K562 (cell line): Measurements from ENCODE around the gene MYO6. TPM values are rescaled to one million over a fixed set of nuclear protein-coding genes. Genes with fewer than 3 reads are reported as not detected.
A peak's percentile ranks its signal among the peaks of the same experiment; 100 is the strongest.

Source experiments
- ATAC-seq: fragments of 200-7000 bp; cut with Tn5 transposase; 3 replicates; pipeline ENCODE4 v1.9.1; 2020; ENCODE audit warnings: moderate library complexity
- BruUV-seq: library from RNA; stranded (reverse); fragments of 400-500 nt; replicated peaks from 2 replicates; lab custom pipeline; 2021; lab: Mats Ljungman, UMichigan
- CTCF ChIA-PET: fragments of 300-600 bp; formaldehyde crosslinking; extraction: SDS; loops from one replicate; lab custom pipeline; 2021; ENCODE audit warnings: low intra/inter-chr PET ratio; lab: Yijun Ruan, JAX
- POLR2A ChIA-PET: fragments of 300-600, 350-650 bp; sonication (Branson Sonifier 250); formaldehyde crosslinking; extraction: SDS; loops from one replicate; lab custom pipeline; 2021; ENCODE audit warnings: antibody characterized with exemption, inconsistent platforms; lab: Yijun Ruan, JAX
- DNase-seq, 4 experiments: peaks; one replicate each; pipeline versions ENCODE4 v3.0.0 to v3.0.0-alpha.2; 2011 to 2018; ENCODE audit warnings: low spot score in 3 of 4, mixed read lengths in 3 of 4; ENCODE audit errors: extremely low read depth in 1 of 4
- FAIRE-seq: peaks from 2 replicates; lab custom pipeline; 2011; peaks lifted over from hg19 to GRCh38; lab: Jason Lieb, UNC
- H2AFZ ChIP-seq: 2 replicates; pipeline ENCODE4 v1.6.0; 2011; ENCODE audit warnings: low read depth, low read length, control low read depth, inconsistent platforms
- H3K27ac ChIP-seq: fragments of 200-600 bp; 3 replicates; pipeline ENCODE4 v1.8.0; 2011; ENCODE audit warnings: low read depth, mild to moderate bottlenecking, control low read depth, inconsistent platforms, low read length, moderate library complexity, mixed read lengths; ENCODE audit errors: extremely low read depth
- H3K27me3 ChIP-seq, 2 experiments: fragments of 300-600 bp in 1 of 2; 2 replicates in 1 of 2; 3 replicates in 1 of 2; pipeline versions ENCODE4 v1.6.0 to v1.8.0; 2011; ENCODE audit warnings: inconsistent platforms in 2 of 2, low read length in 2 of 2, mild to moderate bottlenecking in 1 of 2, mixed read lengths in 1 of 2, moderate library complexity in 1 of 2; ENCODE audit not compliant: control insufficient read depth in 2 of 2, insufficient read depth in 2 of 2
- H3K36me3 ChIP-seq: fragments of 300-600 bp; 3 replicates; pipeline ENCODE4 v1.8.0; 2011; ENCODE audit warnings: mild to moderate bottlenecking, low read length, inconsistent platforms; ENCODE audit not compliant: control insufficient read depth, insufficient read depth
- H3K4me1 ChIP-seq, 2 experiments: fragments of 200-600 bp in 1 of 2; replicated peaks in 1 of 2; 2 replicates in 1 of 2; 3 replicates in 1 of 2; pipeline versions ENCODE4 v1.5.1 to v1.8.0; 2011; ENCODE audit warnings: inconsistent platforms in 2 of 2, low read length in 2 of 2, mild to moderate bottlenecking in 1 of 2, mixed read lengths in 1 of 2, moderate library complexity in 1 of 2; ENCODE audit not compliant: control insufficient read depth in 2 of 2, insufficient read depth in 2 of 2
- H3K4me2 ChIP-seq: 2 replicates; pipeline ENCODE4 v1.6.1; 2011; ENCODE audit warnings: low read length, control low read depth, inconsistent platforms, mixed read lengths; ENCODE audit not compliant: insufficient read depth
- H3K4me3 ChIP-seq: fragments of 200-600 bp; sonication (generic), shearing (Covaris generic); 2 replicates; pipeline ENCODE4 v1.5.1; 2016; ENCODE audit warnings: control low read depth, inconsistent platforms
- H3K79me2 ChIP-seq: fragments of 200-600 bp; 3 replicates; pipeline ENCODE4 v1.8.0; 2011; ENCODE audit warnings: low read length, inconsistent platforms; ENCODE audit not compliant: control insufficient read depth, insufficient read depth
- H3K9ac ChIP-seq, 2 experiments: 2 replicates each; pipeline versions ENCODE4 v1.6.0 to v1.6.1; 2011; ENCODE audit warnings: low read depth in 2 of 2, low read length in 2 of 2, control low read depth in 1 of 2, inconsistent platforms in 1 of 2, mild to moderate bottlenecking in 1 of 2, mixed read lengths in 1 of 2; ENCODE audit not compliant: insufficient read depth in 1 of 2
- H3K9me1 ChIP-seq: one replicate; pipeline ENCODE4 v1.6.0; 2011; ENCODE audit warnings: inconsistent platforms, mild to moderate bottlenecking, low read length, moderate library complexity; ENCODE audit not compliant: control insufficient read depth, insufficient read depth
- H3K9me3 ChIP-seq: replicated peaks from 2 replicates; pipeline ENCODE4 v1.5.1; 2011; ENCODE audit warnings: low read depth, low read length, inconsistent platforms; ENCODE audit not compliant: control insufficient read depth, insufficient read depth
- H4K20me1 ChIP-seq: replicated peaks from 2 replicates; pipeline ENCODE4 v1.6.1; 2011; ENCODE audit warnings: low read length, inconsistent platforms, mixed read lengths; ENCODE audit not compliant: control insufficient read depth, insufficient read depth
- CBFA2T2 ChIP-seq: fragments of 450-650 bp; conservative IDR thresholded peaks from 2 replicates; pipeline ENCODE4 v1.6.1; 2017; ENCODE audit warnings: mild to moderate bottlenecking
- CCAR2 ChIP-seq: fragments of 200-400 bp; formaldehyde crosslinking; IDR thresholded peaks from 2 replicates; pipeline ENCODE4 v1.6.1; 2017; ENCODE audit warnings: mild to moderate bottlenecking, low read depth, low read length
- CCNT2 ChIP-seq: IDR thresholded peaks from 2 replicates; pipeline ENCODE4 v1.6.1; 2011; ENCODE audit warnings: borderline replicate concordance, low read depth, mild to moderate bottlenecking, moderate library complexity, mixed read lengths, low read length; ENCODE audit not compliant: insufficient read length; ENCODE audit errors: extremely low read depth
- CREB3 ChIP-seq: fragments of 450-650 bp; conservative IDR thresholded peaks from 2 replicates; pipeline ENCODE4 v1.6.1; 2016; ENCODE audit warnings: missing genetic modification characterization, low read depth, mild to moderate bottlenecking, missing compliant biosample characterization, moderate library complexity
- MCM2 ChIP-seq: fragments of 450-650 bp; IDR thresholded peaks from 2 replicates; pipeline ENCODE4 v1.6.1; 2017; ENCODE audit warnings: low read depth, mild to moderate bottlenecking
- MNT ChIP-seq, 2 experiments: fragments of 450-650 bp; conservative IDR thresholded peaks; 2 replicates each; pipeline ENCODE4 v1.6.1; 2017; ENCODE audit warnings: mild to moderate bottlenecking in 2 of 2, moderate library complexity in 2 of 2
- RAD21 ChIP-seq, 2 experiments: fragments of 250-450 bp in 1 of 2; fragments of 450-650 bp in 1 of 2; sonication (Bioruptor Pico) in 1 of 2; formaldehyde crosslinking in 1 of 2; IDR thresholded peaks in 1 of 2; conservative IDR thresholded peaks in 1 of 2; 2 replicates each; pipeline versions ENCODE4 v1.4.0 to v1.8.0; 2020 to 2022; ENCODE audit warnings: mild to moderate bottlenecking in 2 of 2, moderate library complexity in 1 of 2
- RBM15 ChIP-seq: fragments of 200-400 bp; formaldehyde crosslinking; IDR thresholded peaks from 2 replicates; pipeline ENCODE4 v1.6.1; 2018; ENCODE audit warnings: mild to moderate bottlenecking, low read length, moderate library complexity; ENCODE audit not compliant: insufficient read depth
- RFX5 ChIP-seq: IDR thresholded peaks from 2 replicates; pipeline ENCODE4 v1.6.1; 2011; ENCODE audit warnings: low read depth, mild to moderate bottlenecking, improper control_type of control experiment, low read length
- TEAD2 ChIP-seq: fragments of 450-650 bp; IDR thresholded peaks from 2 replicates; pipeline ENCODE4 v1.6.1; 2016; ENCODE audit warnings: missing genetic modification characterization, control low read depth, missing compliant biosample characterization
- XRCC3 ChIP-seq: fragments of 450-650 bp; IDR thresholded peaks from 2 replicates; pipeline ENCODE4 v1.6.1; 2017; ENCODE audit warnings: mild to moderate bottlenecking, moderate library complexity
- ZNF695 ChIP-seq: fragments of 450-650 bp; formaldehyde crosslinking; IDR thresholded peaks from 2 replicates; pipeline ENCODE4 v1.4.0; 2020; ENCODE audit warnings: mild to moderate bottlenecking, moderate library complexity
- WGBS: fragments of 100-300 bp; shearing (Covaris generic); methylation state at CpG from one replicate; pipeline ENCODE4 v1.1.6; 2016; ENCODE audit warnings: low coverage, mixed read lengths; ENCODE audit not compliant: insufficient coverage; ENCODE audit errors: missing lambda C conversion rate; 5-methylcytosine and 5-hydroxymethylcytosine counted together
- in situ Hi-C: fragments of 300-500 bp; cut with MboI; formaldehyde crosslinking; loops from 4 replicates; pipeline ENCODE4 v1.15.0; 2018; ENCODE audit warnings: inconsistent platforms, mixed read lengths
- intact Hi-C: fragments of 100-400 bp; cut with micrococcal nuclease; formaldehyde crosslinking; loops from 2 replicates; pipeline ENCODE4 v1.14.2; 2022
- polyA plus RNA-seq, 8 experiments: library from polyadenylated mRNA; depleted of rRNA in 4 of 8; stranded (reverse) in 5 of 8; unstranded in 3 of 8; fragments of >200 nt; fragmentation: Nextera tagmentation in 2 of 8; fragmentation: Illumina TruSeq in 1 of 8; extraction: Ambion mirVana in 2 of 8; extraction: Trizol in 1 of 8; gene quantifications; 2 replicates each; pipeline versions ENCODE4 v1.2.1 to v1.2.3, GENCODE V29; 2011 to 2014; ENCODE audit warnings: inconsistent platforms in 1 of 8, missing spikeins in 1 of 8
- total RNA-seq, 7 experiments: library from RNA; depleted of rRNA in 6 of 7; stranded (reverse); fragments of >200 nt in 6 of 7; fragmentation: Illumina TruSeq in 2 of 7; extraction: Trizol in 2 of 7; gene quantifications; 2 replicates each; pipeline versions ENCODE4 v1.2.1 to v1.2.3, GENCODE V29; 2011 to 2021; ENCODE audit warnings: low replicate concordance in 1 of 7
- TF ChIP-seq, protein P1 (sequence below), 3 experiments: IDR thresholded peaks in 2 of 3; conservative IDR thresholded peaks in 1 of 3; 2 replicates each; pipeline ENCODE4 v1.5.1; 2011 to 2012; ENCODE audit warnings: low read length in 3 of 3, mild to moderate bottlenecking in 3 of 3, control low read depth in 2 of 3, improper control_type of control experiment in 1 of 3, inconsistent platforms in 1 of 3, low read depth in 1 of 3, mixed read lengths in 1 of 3, moderate library complexity in 1 of 3; ENCODE audit not compliant: insufficient read depth in 2 of 3
- TF ChIP-seq, protein P2 (sequence below): fragments of 250-450 bp; sonication (Bioruptor Pico); IDR thresholded peaks from 2 replicates; pipeline ENCODE4 v1.8.0; 2022; ENCODE audit warnings: moderate library complexity, mild to moderate bottlenecking, inconsistent platforms

MYO6 gene
- total and polyA plus RNA-seq, 9 of the 15 experiments (the other 6 are each of a cell fraction or from before 2014, with no cell fraction given), result 1.3 to 5.5 (median 2.7) TPM

- in situ Hi-C loops (loop anchor here (25.0 kb wide), 1 partner anchor 1527 kb away; the partner anchor contains the start of gene HTR1B), intact Hi-C loops (loop anchor here (2.0 to 10.0 kb wide), 4 partner anchors 42 to 1522 kb away; no protein-coding TSS in a partner anchor)
- Histone ChIP-seq H3K4me2 (no peak overlapping the region; the same call in 1 of the 2 replicates), H3K9me3 (no peaks in the 10 kb centered on the region), H3K36me3 (no peaks in the 10 kb centered on the region), H3K27me3 (no peaks in the 10 kb centered on the region), H4K20me1 (no peaks in the 10 kb centered on the region), H2AFZ (no peak overlapping the region), H3K4me3 (no peak overlapping the region), H3K4me1 (peaks cover 0 to 6% of the 10 kb centered on the region in 2 experiments; a peak in 2 of 5 replicates), H3K9ac (peak overlapping the region in 1 of 2 experiments; percentile 45; a peak in 1 of 4 replicates), H3K27ac (no peak overlapping the region), H3K9me1 (no peaks in the 10 kb centered on the region), H3K79me2 (no peaks in the 10 kb centered on the region)
- peak; percentile 38 to 67 (median 56) for DNase-seq
- ChIA-PET CTCF (interaction anchor here (0.6 kb wide), 1 partner anchor 473 kb away, joined by 4 read pairs; no protein-coding TSS in a partner anchor), POLR2A (no interaction called here)
- peak; percentile 90 for ATAC-seq
- 9% methylated on average over 32 of the region's 32 CpGs for WGBS
- BruUV-seq, result no TSS peak
- peak; percentile 82 for FAIRE-seq
- TF ChIP-seq ZNF695 (CRISPR knock-in tag) (no peak), RAD21 (CRISPR knock-in tag; conservative IDR thresholded peaks at IDR 0.05 in 1 of 2, IDR thresholded peaks at IDR 0.05 in 1 of 2) (peak; percentile 61 to 74), RBM15 (no peak), CCNT2 (no peak), CBFA2T2 (no peak), CREB3 (tag) (no peak), MCM2 (no peak), MNT (conservative IDR thresholded peaks at IDR 0.05) (no peak), CCAR2 (no peak), XRCC3 (no peak), RFX5 (no peak), TEAD2 (no peak)
- TF ChIP-seq, protein P1, sequence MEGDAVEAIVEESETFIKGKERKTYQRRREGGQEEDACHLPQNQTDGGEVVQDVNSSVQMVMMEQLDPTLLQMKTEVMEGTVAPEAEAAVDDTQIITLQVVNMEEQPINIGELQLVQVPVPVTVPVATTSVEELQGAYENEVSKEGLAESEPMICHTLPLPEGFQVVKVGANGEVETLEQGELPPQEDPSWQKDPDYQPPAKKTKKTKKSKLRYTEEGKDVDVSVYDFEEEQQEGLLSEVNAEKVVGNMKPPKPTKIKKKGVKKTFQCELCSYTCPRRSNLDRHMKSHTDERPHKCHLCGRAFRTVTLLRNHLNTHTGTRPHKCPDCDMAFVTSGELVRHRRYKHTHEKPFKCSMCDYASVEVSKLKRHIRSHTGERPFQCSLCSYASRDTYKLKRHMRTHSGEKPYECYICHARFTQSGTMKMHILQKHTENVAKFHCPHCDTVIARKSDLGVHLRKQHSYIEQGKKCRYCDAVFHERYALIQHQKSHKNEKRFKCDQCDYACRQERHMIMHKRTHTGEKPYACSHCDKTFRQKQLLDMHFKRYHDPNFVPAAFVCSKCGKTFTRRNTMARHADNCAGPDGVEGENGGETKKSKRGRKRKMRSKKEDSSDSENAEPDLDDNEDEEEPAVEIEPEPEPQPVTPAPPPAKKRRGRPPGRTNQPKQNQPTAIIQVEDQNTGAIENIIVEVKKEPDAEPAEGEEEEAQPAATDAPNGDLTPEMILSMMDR (IDR thresholded peaks at IDR 0.05 in 2 of 3, conservative IDR thresholded peaks at IDR 0.05 in 1 of 3; ENCODE audit: insufficient read depth in 2 of 3, low read depth in 1 of 3, low read length in 3 of 3), result peak; percentile 51 to 76 (median 74)
- TF ChIP-seq, protein P2, sequence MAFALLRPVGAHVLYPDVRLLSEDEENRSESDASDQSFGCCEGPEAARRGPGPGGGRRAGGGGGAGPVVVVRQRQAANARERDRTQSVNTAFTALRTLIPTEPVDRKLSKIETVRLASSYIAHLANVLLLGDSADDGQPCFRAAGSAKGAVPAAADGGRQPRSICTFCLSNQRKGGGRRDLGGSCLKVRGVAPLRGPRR (CRISPR knock-in tag), result no peak
Measured at GRCh38 chr6:75934643-75935472, 185.8 kb downstream of the MYO6 start.
